Colonic mucosa (tissue), 4 donors: ENCODE results near the gene CERS1. TPM values are rescaled to one million over a fixed set of nuclear protein-coding genes. Genes with fewer than 3 reads are reported as not detected.

ENCODE experiments used
- DNase-seq: peaks from one replicate; pipeline ENCODE4 v3.0.0-alpha.2; 2020
- H3K27ac ChIP-seq: fragments of 200-600 bp; one replicate; pipeline ENCODE4 v1.8.0; 2021
- H3K27me3 ChIP-seq: fragments of 200-600 bp; one replicate; pipeline ENCODE4 v1.8.0; 2021
- H3K36me3 ChIP-seq: fragments of 200-600 bp; one replicate; pipeline ENCODE4 v1.8.0; 2021
- H3K4me1 ChIP-seq: fragments of 200-600 bp; one replicate; pipeline ENCODE4 v1.8.0; 2021; ENCODE audit warnings: mild to moderate bottlenecking
- H3K4me3 ChIP-seq: fragments of 200-600 bp; one replicate; pipeline ENCODE4 v1.8.0; 2021
- H3K9ac ChIP-seq, 2 donors: one replicate each; pipeline ENCODE4 v1.7.0; 2013; ENCODE audit warnings: control low read depth in 2 of 2, low read depth in 2 of 2, low read length in 2 of 2
- H3K9me3 ChIP-seq: fragments of 200-600 bp; one replicate; pipeline ENCODE4 v1.8.0; 2021
- CTCF ChIP-seq: fragments of 200-600 bp; IDR thresholded peaks from one replicate; pipeline ENCODE4 v1.8.0; 2022; ENCODE audit warnings: antibody characterized with exemption, mild to moderate bottlenecking
- intact Hi-C: fragments of 100-400 bp; cut with DNase I; formaldehyde crosslinking; loops from one replicate; pipeline ENCODE4 v1.14.1; 2022
- total RNA-seq, 2 donors: library from RNA; stranded (reverse); fragmentation: NEBNext Ultra II Directional in 1 of 2; extraction: Animal tissue kit (Norgen Biotek cat#: 25700) in 1 of 2; gene quantifications; one replicate each; pipeline ENCODE4 v1.2.1, GENCODE V29; 2021
- donor health status: healthy.
- donor health status: DM: no; HTN: no; CAD: no.
- donor health status: DM: no; HTN: no; CAD: no.

The CERS1 gene
- total RNA-seq, 2 donors from 2014 or later, result 0.15 to 0.58 TPM

- H3K36me3 ChIP-seq, result no peaks in the 10 kb centered on the region
- intact Hi-C loops, result no loop called here
- no peaks in the 10 kb centered on the region for H3K9me3 ChIP-seq
- H3K4me1 ChIP-seq, result peaks cover 3% of the 10 kb centered on the region
- H3K9ac ChIP-seq, result peak overlapping the region; percentile 54 to 99
- no peaks in the 10 kb centered on the region for H3K27me3 ChIP-seq
- DNase-seq, result peak; percentile 57
- H3K27ac ChIP-seq, result peak overlapping the region; percentile 69
- peak overlapping the region; percentile 90 for H3K4me3 ChIP-seq
- TF ChIP-seq CTCF, result no peak
Measured at GRCh38 chr19:18833849-18834643, 61.9 kb downstream of the CERS1 start.

GRCh38 chr19:18833141-18833476, 62.8 kb downstream of the CERS1 start:
- H3K4me1 ChIP-seq, result peaks cover 3% of the 10 kb centered on the region
- H3K27me3 ChIP-seq, result no peaks in the 10 kb centered on the region
- peak overlapping the region; percentile 99 for H3K9ac ChIP-seq
- intact Hi-C loops, result no loop called here
- no peak for TF ChIP-seq CTCF
- H3K36me3 ChIP-seq, result no peaks in the 10 kb centered on the region
- peak overlapping the region; percentile 90 for H3K4me3 ChIP-seq
- no peaks in the 10 kb centered on the region for H3K9me3 ChIP-seq
- DNase-seq, result no peak
- H3K27ac ChIP-seq, result peak overlapping the region; percentile 69

GRCh38 chr19:18832306-18833140, 63.4 kb downstream of the CERS1 start:
- peak overlapping the region; percentile 99 for H3K9ac ChIP-seq
- TF ChIP-seq CTCF, result no peak
- peak overlapping the region; percentile 90 for H3K4me3 ChIP-seq
- peak; percentile 40 for DNase-seq
- no peaks in the 10 kb centered on the region for H3K27me3 ChIP-seq
- intact Hi-C loops, result no loop called here
- H3K36me3 ChIP-seq, result no peaks in the 10 kb centered on the region
- H3K9me3 ChIP-seq, result no peaks in the 10 kb centered on the region
- H3K27ac ChIP-seq, result peak overlapping the region; percentile 86
- H3K4me1 ChIP-seq, result peaks cover 3% of the 10 kb centered on the region

- TF ChIP-seq CTCF, result no peak
- Histone ChIP-seq H3K27me3 (no peaks in the 10 kb centered on the region), H3K9ac (peak within 1 kb of the TSS; percentile 99), H3K4me1 (peaks cover 2% of the 10 kb centered on the region), H3K4me3 (peak within 1 kb of the TSS; percentile 90), H3K27ac (peak within 1 kb of the TSS; percentile 86), H3K36me3 (no peaks in the 10 kb centered on the region), H3K9me3 (no peaks in the 10 kb centered on the region)
- peak; percentile 97 for DNase-seq
- intact Hi-C loops, result no loop called here
Measured at GRCh38 chr19:18831524-18832305, 64.2 kb downstream of the CERS1 start, which contains the start of gene UPF1. Gene UPF1, plus strand, starts transcription at chr19:18831959. Its CDS starts 251 bp downstream, at chr19:18832210.

GRCh38 chr19:18830488-18830887, 65.5 kb downstream of the CERS1 start:
- intact Hi-C loops, result no loop called here
- Histone ChIP-seq H3K4me3 (no peak overlapping the region), H3K9me3 (no peaks in the 10 kb centered on the region), H3K27me3 (no peaks in the 10 kb centered on the region), H3K9ac (no peak overlapping the region), H3K27ac (no peak overlapping the region), H3K4me1 (no peaks in the 10 kb centered on the region), H3K36me3 (no peaks in the 10 kb centered on the region)
- TF ChIP-seq CTCF, result no peak
- no peak for DNase-seq
